HG03439 (cell line): ENCODE data around the gene RAG2.
"Not testable (repeated sequence)": the region's sequence is repeated elsewhere in the genome, so short reads cannot be mapped to it uniquely, and the experiment has no call there.

ENCODE experiments used
- ATAC-seq: cut with Tn5 transposase; IDR thresholded peaks from one replicate; pipeline ENCODE4 v1.9.1; 2021; ENCODE audit warnings: mild to moderate bottlenecking, moderate library complexity; ENCODE audit not compliant: unreplicated experiment

Gene RAG2

GRCh38 chr11:36557390-36557789, 40.6 kb downstream of the RAG2 start:
- ATAC-seq, result not testable (repeated sequence)

- ATAC-seq, result no peak
Measured at GRCh38 chr11:36550385-36551115, 47.5 kb downstream of the RAG2 start.
